ENCODE results near the gene NXT1. TPM values are rescaled to one million over a fixed set of nuclear protein-coding genes. Genes with fewer than 3 reads are reported as not detected.
A peak's percentile ranks its signal among the peaks of the same experiment; 100 is the strongest.

NXT1 gene
- 10 to 100 TPM; 47.4 to 61.8 (median 56.3) TPM for total RNA-seq
- 39.4 TPM for total RNA-seq (2013)

DNA sequence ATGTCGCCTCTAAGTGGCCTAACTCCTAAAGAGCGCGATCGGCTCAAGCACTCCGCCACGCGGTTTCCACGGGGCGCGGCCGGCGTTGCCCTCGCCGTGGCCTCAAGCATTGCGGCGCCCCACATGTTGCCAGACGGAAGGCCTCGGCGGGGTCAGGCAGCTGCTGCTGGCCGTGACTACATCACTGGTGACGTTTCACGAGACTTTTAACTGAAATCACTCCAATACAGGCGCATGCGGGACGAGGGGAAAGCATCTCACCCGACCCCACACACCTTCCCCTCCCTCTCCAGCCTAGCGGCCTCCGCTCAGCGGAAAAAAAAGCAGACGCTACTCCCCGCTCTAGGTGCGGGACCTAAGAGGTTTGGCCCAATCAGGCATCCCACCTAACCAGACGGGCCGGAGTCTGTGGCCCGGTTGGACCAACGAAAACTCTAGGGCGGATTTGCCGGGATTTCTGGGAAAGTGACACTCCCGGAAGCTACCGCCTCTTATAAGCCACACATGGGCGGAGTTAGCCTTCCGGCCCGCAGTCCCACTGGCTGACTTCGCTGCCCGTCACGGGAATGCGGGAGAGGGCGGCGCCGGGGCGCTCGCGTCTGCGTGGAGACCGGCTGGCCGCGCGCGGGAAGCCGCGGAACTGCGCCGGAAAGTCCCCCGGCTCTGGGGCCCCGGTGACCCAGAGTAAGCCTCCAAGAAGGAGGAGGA is at the start of gene NXT1:
Gene NXT1, plus strand, starts transcription at position 596 of the 708 bp plus-strand sequence. CDS start 3,251 bp downstream, outside the sequence.
- Histone ChIP-seq H3K4me1 (ENCODE audit: control insufficient read depth, insufficient read depth, low read length) (peaks cover 19% of the 10 kb centered on the region), H3K36me3 (ENCODE audit: control insufficient read depth, insufficient read depth, low read length) (peaks cover 12% of the 10 kb centered on the region), H3K27ac (ENCODE audit: low read length) (peak within 1 kb of the TSS; percentile 98), H3K27me3 (ENCODE audit: control insufficient read depth, insufficient read depth, low read length) (no peaks in the 10 kb centered on the region), H3K9me3 (ENCODE audit: control insufficient read depth, insufficient read depth, low read length) (no peaks in the 10 kb centered on the region), H3K4me3 (ENCODE audit: low read length) (peak within 1 kb of the TSS; percentile 59)
- no peaks in the 10 kb centered on the region for H3K36me3 Mint-ChIP-seq
- H3K4me3 Mint-ChIP-seq: peak within 1 kb of the TSS; percentile 98
- ATAC-seq: peak; percentile 78 to 92 (median 81)
- peaks cover 26% of the 10 kb centered on the region in 2 donors for H3K4me1 Mint-ChIP-seq
- peak within 1 kb of the TSS; percentile 100 for H3K27ac Mint-ChIP-seq
- H3K9me3 Mint-ChIP-seq: no peaks in the 10 kb centered on the region
- TF ChIP-seq, protein P1, sequence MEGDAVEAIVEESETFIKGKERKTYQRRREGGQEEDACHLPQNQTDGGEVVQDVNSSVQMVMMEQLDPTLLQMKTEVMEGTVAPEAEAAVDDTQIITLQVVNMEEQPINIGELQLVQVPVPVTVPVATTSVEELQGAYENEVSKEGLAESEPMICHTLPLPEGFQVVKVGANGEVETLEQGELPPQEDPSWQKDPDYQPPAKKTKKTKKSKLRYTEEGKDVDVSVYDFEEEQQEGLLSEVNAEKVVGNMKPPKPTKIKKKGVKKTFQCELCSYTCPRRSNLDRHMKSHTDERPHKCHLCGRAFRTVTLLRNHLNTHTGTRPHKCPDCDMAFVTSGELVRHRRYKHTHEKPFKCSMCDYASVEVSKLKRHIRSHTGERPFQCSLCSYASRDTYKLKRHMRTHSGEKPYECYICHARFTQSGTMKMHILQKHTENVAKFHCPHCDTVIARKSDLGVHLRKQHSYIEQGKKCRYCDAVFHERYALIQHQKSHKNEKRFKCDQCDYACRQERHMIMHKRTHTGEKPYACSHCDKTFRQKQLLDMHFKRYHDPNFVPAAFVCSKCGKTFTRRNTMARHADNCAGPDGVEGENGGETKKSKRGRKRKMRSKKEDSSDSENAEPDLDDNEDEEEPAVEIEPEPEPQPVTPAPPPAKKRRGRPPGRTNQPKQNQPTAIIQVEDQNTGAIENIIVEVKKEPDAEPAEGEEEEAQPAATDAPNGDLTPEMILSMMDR (IDR thresholded peaks at IDR 0.05): no peak
- DNase-seq: peak; percentile 95 to 98
- H3K27me3 Mint-ChIP-seq (ENCODE audit: low read depth in 2 of 2): no peaks in the 10 kb centered on the region
- intact Hi-C loops (cut with micrococcal nuclease): loop anchor here (1.0 to 2.0 kb wide), 4 partner anchors 8 to 106 kb away; partner anchors contain the start of genes GZF1 and NAPB
- under 1% methylated on average over 65 of the region's 65 CpGs for WGBS (ENCODE audit: insufficient coverage)

DNA sequence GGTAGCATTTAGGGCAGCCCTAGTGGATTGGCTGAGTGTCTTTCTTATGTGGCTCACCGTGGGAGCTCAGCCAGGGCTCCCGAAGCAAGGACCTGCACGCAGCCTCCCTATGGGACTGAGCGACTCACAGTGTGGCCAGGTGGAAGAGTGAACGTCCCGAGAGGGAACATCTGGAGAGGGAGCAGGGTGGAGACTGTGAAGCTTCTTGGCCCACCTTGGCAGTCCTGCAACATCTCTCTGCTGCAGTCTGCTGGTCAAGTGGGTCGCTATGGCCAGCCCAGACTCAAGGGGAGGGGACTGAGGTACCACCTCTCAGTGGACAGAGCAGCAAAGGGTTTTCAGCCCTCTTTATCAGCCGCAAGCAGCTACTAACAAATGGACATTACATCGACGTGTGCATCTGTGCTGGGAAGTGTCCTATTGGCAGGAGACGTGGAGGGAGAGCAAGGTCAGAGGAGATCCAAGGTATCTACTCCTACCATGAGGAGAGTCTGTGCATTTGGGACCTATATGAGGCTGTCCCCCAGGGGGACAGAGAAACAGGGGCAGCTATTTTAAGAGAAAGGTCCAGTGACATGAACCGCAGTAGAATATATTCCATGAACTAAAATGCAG is 49.0 kb upstream of the NXT1 start:
- H3K27me3 Mint-ChIP-seq (ENCODE audit: low read depth in 2 of 2): peaks cover 8 to 10% of the 10 kb centered on the region in 2 donors
- no peaks in the 10 kb centered on the region for H3K4me1 ChIP-seq (ENCODE audit: control insufficient read depth, insufficient read depth, low read length)
- TF ChIP-seq, protein P1 (IDR thresholded peaks at IDR 0.05): no peak

DNA sequence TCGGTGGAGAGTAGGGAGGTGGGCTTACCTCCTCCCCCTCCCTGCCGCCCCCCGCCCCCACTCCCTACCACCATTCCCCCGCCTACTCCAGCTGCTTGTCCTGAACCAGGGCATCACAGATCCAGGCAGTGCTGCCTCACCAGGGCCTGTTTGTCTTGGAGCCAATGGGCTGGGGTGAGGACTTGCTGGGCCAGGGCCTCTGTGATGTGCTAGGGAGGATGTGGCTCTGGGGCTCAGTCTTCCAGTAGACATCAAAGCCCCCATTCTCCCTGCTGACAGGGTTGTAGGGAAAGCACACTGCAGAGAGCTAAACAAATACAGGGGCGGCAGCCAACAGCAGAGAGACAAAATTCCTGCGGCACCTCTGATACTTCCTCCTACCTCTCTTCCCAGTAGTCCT is 48.2 kb upstream of the NXT1 start:
- Mint-ChIP-seq H3K4me3 (no peak overlapping the region), H3K27me3 (ENCODE audit: low read depth in 2 of 2) (peaks cover 8% of the 10 kb centered on the region in 2 donors), H3K36me3 (no peaks in the 10 kb centered on the region), H3K27ac (no peak overlapping the region), H3K9me3 (no peaks in the 10 kb centered on the region), H3K4me1 (no peaks in the 10 kb centered on the region)
- intact Hi-C loops (cut with micrococcal nuclease): no loop called here
- Histone ChIP-seq H3K4me1 (ENCODE audit: control insufficient read depth, insufficient read depth, low read length) (no peaks in the 10 kb centered on the region), H3K9me3 (ENCODE audit: control insufficient read depth, insufficient read depth, low read length) (no peaks in the 10 kb centered on the region), H3K27ac (ENCODE audit: low read length) (no peak overlapping the region), H3K27me3 (ENCODE audit: control insufficient read depth, insufficient read depth, low read length) (no peaks in the 10 kb centered on the region), H3K4me3 (ENCODE audit: low read length) (no peak overlapping the region), H3K36me3 (ENCODE audit: control insufficient read depth, insufficient read depth, low read length) (no peaks in the 10 kb centered on the region)
- TF ChIP-seq, protein P1 (IDR thresholded peaks at IDR 0.05): no peak
- DNase-seq (no peak), ATAC-seq (no peak)
- WGBS (ENCODE audit: insufficient coverage): 100% methylated on average over 1 of the region's 6 CpGs

More for the DNA sequence above, 49.0 kb upstream of the NXT1 start:
- no peak for ATAC-seq
- Mint-ChIP-seq H3K36me3 (no peaks in the 10 kb centered on the region), H3K27ac (no peak overlapping the region), H3K9me3 (no peaks in the 10 kb centered on the region), H3K4me1 (no peaks in the 10 kb centered on the region), H3K4me3 (no peak overlapping the region)
- intact Hi-C loops (cut with micrococcal nuclease): no loop called here
- H3K27ac ChIP-seq (ENCODE audit: low read length): no peak overlapping the region
- H3K4me3 ChIP-seq (ENCODE audit: low read length): no peak overlapping the region
- no peak for DNase-seq
- H3K9me3 ChIP-seq (ENCODE audit: control insufficient read depth, insufficient read depth, low read length): no peaks in the 10 kb centered on the region
- 90% methylated on average over 12 of the region's 12 CpGs for WGBS (ENCODE audit: insufficient coverage)
- no peaks in the 10 kb centered on the region for H3K27me3 ChIP-seq (ENCODE audit: control insufficient read depth, insufficient read depth, low read length)
- no peaks in the 10 kb centered on the region for H3K36me3 ChIP-seq (ENCODE audit: control insufficient read depth, insufficient read depth, low read length)
